ENCODE results near the gene CDKN2AIP. TPM values are rescaled to one million over a fixed set of nuclear protein-coding genes. Genes with fewer than 3 reads are reported as not detected.

The CDKN2AIP gene
- total RNA-seq, 1 experiment from 2014 or later = 6.4 TPM

- TF ChIP-seq CTCF (IDR thresholded peaks at IDR 0.05 in 2 of 3, conservative IDR thresholded peaks at IDR 0.05 in 1 of 3; ENCODE audit: borderline replicate concordance in 1 of 3, insufficient read depth in 1 of 3, low read depth in 2 of 3, low read length in 2 of 3) = no peak
- no peak for TF ChIP-seq ATF3 (IDR thresholded peaks at IDR 0.05)
- TF ChIP-seq ELF1 (IDR thresholded peaks at IDR 0.05; ENCODE audit: borderline replicate concordance, low read depth) = no peak
- no peak for TF ChIP-seq POLR2AphosphoS5 (IDR thresholded peaks at IDR 0.05; ENCODE audit: low read depth, low read length)
- TF ChIP-seq ZNF274 (IDR thresholded peaks at IDR 0.05; ENCODE audit: low read depth, low read length) = no peak
- TF ChIP-seq YY1 (IDR thresholded peaks at IDR 0.05; ENCODE audit: extremely low read depth, insufficient replicate concordance, low read depth, low read length) = no peak
- TF ChIP-seq EZH2 (IDR thresholded peaks at IDR 0.05) = no peak
- no peak for TF ChIP-seq ZFX (IDR thresholded peaks at IDR 0.05)
These were observed 33.1 kb upstream of the CDKN2AIP start (continued) for GRCh38 chr4:183411291-183411861.

GRCh38 chr4:183412821-183413220 is 31.6 kb upstream of the CDKN2AIP start:
- Histone ChIP-seq H4K20me1 (ENCODE audit: insufficient read depth) (no peaks in the 10 kb centered on the region), H3K9me2 (ENCODE audit: insufficient read depth) (no peaks in the 10 kb centered on the region), H3K27ac (ENCODE audit: low read depth, low read length) (no peak overlapping the region), H3K27me3 (ENCODE audit: insufficient read depth, low read length) (no peaks in the 10 kb centered on the region), H2AFZ (ENCODE audit: low read depth, low read length, poor library complexity, severe bottlenecking) (no peak overlapping the region), H3K9me3 (ENCODE audit: control insufficient read depth in 1 of 2, insufficient read depth in 1 of 2, low read depth in 1 of 2, low read length in 2 of 2) (no peaks in the 10 kb centered on the region), H3K4me3 (replicated peaks in 1 of 2; ENCODE audit: low read depth in 1 of 2, low read length in 2 of 2) (no peak overlapping the region), H3K9ac (ENCODE audit: low read length) (no peak overlapping the region), H3K79me2 (ENCODE audit: insufficient read depth, low read length) (no peaks in the 10 kb centered on the region), H3K4me1 (ENCODE audit: control insufficient read depth in 1 of 2, insufficient read depth in 2 of 2, low read length in 2 of 2) (no peaks in the 10 kb centered on the region), H3K36me3 (ENCODE audit: control insufficient read depth in 1 of 2, insufficient read depth in 2 of 2, low read length in 2 of 2) (no peaks in the 10 kb centered on the region), H3K4me2 (ENCODE audit: low read length) (no peak overlapping the region)
- ATAC-seq (no peak), DNase-seq (ENCODE audit: low read depth, low spot score) (no peak)
- no peak for TF ChIP-seq SP1 (IDR thresholded peaks at IDR 0.05; ENCODE audit: low read depth)
- TF ChIP-seq TCF7L2 (IDR thresholded peaks at IDR 0.05; ENCODE audit: borderline replicate concordance, extremely low read depth, insufficient read depth, insufficient read length) = no peak
- no peak for TF ChIP-seq ZBTB33 (IDR thresholded peaks at IDR 0.05; ENCODE audit: extremely low read depth, insufficient replicate concordance, low read length)
- TF ChIP-seq EZH2 (IDR thresholded peaks at IDR 0.05) = no peak
- TF ChIP-seq CEBPB (IDR thresholded peaks at IDR 0.05; ENCODE audit: low read depth) = no peak
- TF ChIP-seq POLR2A (IDR thresholded peaks at IDR 0.05; ENCODE audit: borderline replicate concordance, extremely low read depth, insufficient read depth, insufficient read length) = no peak
- TF ChIP-seq SRF (IDR thresholded peaks at IDR 0.05; ENCODE audit: low read depth) = no peak
- TF ChIP-seq CBX3 (IDR thresholded peaks at IDR 0.05; ENCODE audit: low read depth) = no peak
- no peak for TF ChIP-seq ELF1 (IDR thresholded peaks at IDR 0.05; ENCODE audit: borderline replicate concordance, low read depth)
- TF ChIP-seq EGR1 (IDR thresholded peaks at IDR 0.05; ENCODE audit: low read depth) = no peak
- no peak for TF ChIP-seq SIN3A (IDR thresholded peaks at IDR 0.05; ENCODE audit: low read depth)
- no peak for TF ChIP-seq ZNF274 (IDR thresholded peaks at IDR 0.05; ENCODE audit: low read depth, low read length)
- TF ChIP-seq ZFX (IDR thresholded peaks at IDR 0.05) = no peak
- no peak for TF ChIP-seq MAX (IDR thresholded peaks at IDR 0.05)
- TF ChIP-seq ATF3 (IDR thresholded peaks at IDR 0.05) = no peak
- BruUV-seq (replicated peaks) = no TSS peak
- ChIA-PET CTCF (no interaction called here), POLR2A (no interaction called here), RAD21 (ENCODE audit: low non-redundant PET in 1 of 2, low total read pairs in 2 of 2, uncharacterized antibody in 2 of 2, unreplicated experiment in 2 of 2) (no interaction called here)
- intact Hi-C loops (cut with micrococcal nuclease) = no loop called here
